SK-N-MC (cell line): ENCODE measurements around the gene MTA1.

Source experiments
- DNase-seq: peaks from one replicate; pipeline ENCODE4 v3.0.0-alpha.2; 2011; ENCODE audit warnings: low read depth, low spot score
- H3K27ac ChIP-seq: fragments of 200-600 bp; sonication (generic); 2 replicates; pipeline ENCODE4 v1.5.1; 2016; ENCODE audit warnings: mixed run types
- H3K36me3 ChIP-seq: fragments of 200-600 bp; sonication (generic); 2 replicates; pipeline ENCODE4 v1.6.1; 2017; ENCODE audit warnings: antibody characterized with exemption, low read length, mixed read lengths; ENCODE audit not compliant: insufficient read depth
- H3K4me3 ChIP-seq: fragments of 200-600 bp; sonication (generic); 2 replicates; pipeline ENCODE4 v1.5.1; 2016
- H3K9ac ChIP-seq: fragments of 200-600 bp; sonication (generic); 2 replicates; pipeline ENCODE4 v1.8.0; 2017; ENCODE audit warnings: mixed run types, mixed read lengths; ENCODE audit not compliant: insufficient read length
- H3K9me3 ChIP-seq: fragments of 200-600 bp; sonication (generic); 2 replicates; pipeline ENCODE4 v1.6.1; 2017; ENCODE audit warnings: low read depth, mild to moderate bottlenecking, antibody characterized with exemption, low read length, moderate library complexity, mixed read lengths
- EZH2 ChIP-seq: fragments of 200-600 bp; sonication (generic); IDR thresholded peaks from one replicate; pipeline ENCODE4 v1.6.1; 2017; ENCODE audit warnings: antibody characterized with exemption
- FOXP2 ChIP-seq: optimal IDR thresholded peaks from 2 replicates; pipeline ENCODE3; 2011; ENCODE audit warnings: mild to moderate bottlenecking, moderate library complexity; ENCODE audit not compliant: insufficient read depth; ENCODE audit errors: extremely low read length, control extremely low read depth
- POLR2AphosphoS5 ChIP-seq: IDR thresholded peaks from 2 replicates; pipeline ENCODE4 v1.6.1; 2012; ENCODE audit warnings: mild to moderate bottlenecking, low read depth, low read length, borderline replicate concordance

Gene MTA1

DNA sequence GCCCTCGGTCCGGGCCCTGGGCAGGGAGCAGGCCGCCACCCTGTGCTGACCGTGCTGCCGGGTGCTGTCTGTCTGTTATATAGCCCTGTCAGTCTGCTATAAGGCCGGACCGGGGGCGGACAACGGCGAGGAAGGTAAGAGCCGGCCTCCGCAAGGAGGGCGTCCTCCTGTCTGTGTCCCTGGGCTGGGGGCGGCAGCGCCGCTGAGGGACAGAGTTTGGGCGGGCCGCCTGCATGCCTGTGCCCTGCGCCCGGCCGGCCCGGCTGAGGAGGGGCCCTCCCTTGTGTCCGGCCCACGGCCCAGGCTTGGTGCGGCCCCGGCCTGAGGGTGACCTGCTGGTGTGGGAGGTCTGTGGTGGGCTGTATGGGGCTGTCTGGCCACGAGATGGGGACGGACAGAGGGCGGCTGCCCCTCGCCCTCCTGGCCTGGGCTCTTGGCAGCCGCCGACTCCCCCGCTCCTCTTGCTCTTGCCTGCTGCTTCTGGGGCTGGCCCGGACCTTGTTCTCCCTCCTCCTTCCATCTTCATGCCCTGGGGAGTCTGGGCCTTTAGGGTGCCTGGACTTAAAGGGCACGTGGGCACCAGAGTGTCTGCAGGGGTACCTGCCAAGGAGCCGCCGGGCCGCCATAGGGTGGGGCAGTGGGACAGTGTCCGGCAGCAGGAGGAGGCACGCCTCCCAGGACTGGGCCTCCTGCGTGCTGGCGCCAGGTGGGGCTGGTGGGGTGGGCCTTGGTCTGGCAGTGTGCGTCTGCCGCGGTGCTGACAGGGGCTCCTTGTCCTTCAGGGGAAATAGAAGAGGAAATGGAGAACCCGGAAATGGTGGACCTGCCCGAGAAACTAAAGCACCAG, 29.9 kb downstream of the MTA1 start:
- no peak overlapping the region for H3K4me3 ChIP-seq
- H3K27ac ChIP-seq, result no peak overlapping the region
- no peaks in the 10 kb centered on the region for H3K9me3 ChIP-seq
- DNase-seq, result no peak
- H3K9ac ChIP-seq, result no peak overlapping the region
- no peak for TF ChIP-seq POLR2AphosphoS5
- TF ChIP-seq EZH2, result no peak
- no peak for TF ChIP-seq FOXP2
- peaks cover 36% of the 10 kb centered on the region; the same call in 1 of the 2 replicates for H3K36me3 ChIP-seq

DNA sequence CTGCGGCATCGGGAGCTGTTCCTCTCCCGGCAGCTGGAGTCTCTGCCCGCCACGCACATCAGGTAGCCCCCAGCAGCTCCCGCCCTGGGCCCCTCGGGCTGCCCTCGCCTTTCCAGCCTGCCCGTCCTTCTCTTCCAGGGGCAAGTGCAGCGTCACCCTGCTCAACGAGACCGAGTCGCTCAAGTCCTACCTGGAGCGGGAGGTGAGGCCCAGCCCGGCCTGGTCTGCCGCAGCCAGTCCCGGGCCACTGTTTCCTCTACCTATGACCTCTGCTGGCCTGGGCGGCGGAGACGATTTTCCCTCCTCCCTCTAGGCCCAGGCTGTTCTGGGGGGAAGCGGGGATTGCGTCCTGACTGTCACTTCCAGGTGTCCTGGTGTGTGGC, 30.5 kb downstream of the MTA1 start:
- DNase-seq, result no peak
- Histone ChIP-seq H3K27ac (no peak overlapping the region), H3K36me3 (peaks cover 39% of the 10 kb centered on the region; the same call in 1 of the 2 replicates), H3K9me3 (no peaks in the 10 kb centered on the region), H3K9ac (no peak overlapping the region), H3K4me3 (no peak overlapping the region)
- TF ChIP-seq EZH2, result no peak
- no peak for TF ChIP-seq FOXP2
- TF ChIP-seq POLR2AphosphoS5, result no peak

DNA sequence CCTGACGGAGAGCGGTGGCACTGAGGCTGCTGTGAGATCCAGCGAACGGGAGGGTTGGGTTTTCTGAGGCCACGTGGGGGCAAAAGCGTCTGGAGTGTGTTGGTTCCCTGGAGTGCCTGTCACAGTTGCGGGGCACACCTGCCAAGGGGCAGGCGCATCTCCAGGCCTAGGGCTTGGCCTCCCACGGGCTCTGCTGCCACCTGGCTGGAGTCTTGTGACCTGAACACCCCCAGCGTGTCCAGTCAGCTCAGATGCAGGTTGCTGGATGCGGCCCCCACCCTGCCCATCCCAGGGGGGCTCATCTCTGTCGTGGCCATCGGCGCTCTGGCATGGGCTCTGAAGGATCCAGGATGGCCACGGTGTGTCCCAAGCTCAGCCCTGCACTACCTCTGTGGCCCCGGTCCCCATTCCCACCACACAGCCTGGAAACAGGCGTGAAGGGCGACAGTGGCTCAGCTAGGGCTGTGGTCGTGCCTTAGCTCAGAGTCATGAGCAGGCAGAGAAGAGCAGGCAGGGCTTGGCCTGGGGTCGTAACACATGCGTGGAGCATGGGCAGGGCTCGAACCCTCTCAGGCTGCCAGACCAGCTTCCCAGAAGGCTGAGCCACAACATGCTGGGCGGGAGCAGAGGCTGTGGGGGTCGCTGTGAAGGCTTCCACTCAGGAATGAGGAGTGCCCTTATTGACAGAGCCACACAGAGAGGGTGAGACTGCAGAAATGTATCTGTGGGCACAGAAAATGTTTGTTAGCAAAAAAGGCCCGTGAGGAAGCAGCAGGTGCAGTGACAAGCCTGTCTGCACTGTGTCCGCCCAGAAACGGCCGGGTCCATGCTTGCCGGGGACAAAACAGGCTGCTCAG, 31.5 kb downstream of the MTA1 start:
- no peaks in the 10 kb centered on the region for H3K9me3 ChIP-seq
- H3K4me3 ChIP-seq, result no peak overlapping the region
- no peak overlapping the region for H3K9ac ChIP-seq
- no peak for DNase-seq
- peaks cover 46% of the 10 kb centered on the region; the same call in 1 of the 2 replicates for H3K36me3 ChIP-seq
- no peak for TF ChIP-seq POLR2AphosphoS5
- TF ChIP-seq EZH2, result no peak
- TF ChIP-seq FOXP2, result no peak
- no peak overlapping the region for H3K27ac ChIP-seq

DNA sequence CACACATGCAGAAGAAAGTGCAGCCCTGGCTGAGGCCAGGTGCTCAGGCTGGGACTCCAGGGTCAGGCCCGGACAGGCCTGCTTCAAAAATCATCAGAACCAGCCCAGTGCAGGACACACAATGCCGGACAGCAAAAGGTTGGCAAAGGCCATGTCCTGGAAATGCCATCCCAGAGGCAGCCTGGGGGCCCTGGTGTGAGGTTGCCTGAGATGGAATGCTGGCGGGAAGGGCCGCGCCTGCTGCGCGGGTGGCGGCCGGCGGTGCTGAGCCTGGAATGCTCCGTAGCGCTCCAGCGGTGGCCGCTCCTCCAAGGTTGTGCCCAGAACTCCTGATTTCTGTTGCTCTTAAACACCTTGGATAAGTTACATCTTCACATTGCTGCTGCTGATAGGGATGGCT, 33.3 kb downstream of the MTA1 start:
- Histone ChIP-seq H3K36me3 (peaks cover 59% of the 10 kb centered on the region; the same call in 1 of the 2 replicates), H3K27ac (no peak overlapping the region), H3K9me3 (no peaks in the 10 kb centered on the region), H3K4me3 (no peak overlapping the region), H3K9ac (no peak overlapping the region)
- TF ChIP-seq EZH2 (no peak), POLR2AphosphoS5 (no peak), FOXP2 (no peak)
- no peak for DNase-seq

DNA sequence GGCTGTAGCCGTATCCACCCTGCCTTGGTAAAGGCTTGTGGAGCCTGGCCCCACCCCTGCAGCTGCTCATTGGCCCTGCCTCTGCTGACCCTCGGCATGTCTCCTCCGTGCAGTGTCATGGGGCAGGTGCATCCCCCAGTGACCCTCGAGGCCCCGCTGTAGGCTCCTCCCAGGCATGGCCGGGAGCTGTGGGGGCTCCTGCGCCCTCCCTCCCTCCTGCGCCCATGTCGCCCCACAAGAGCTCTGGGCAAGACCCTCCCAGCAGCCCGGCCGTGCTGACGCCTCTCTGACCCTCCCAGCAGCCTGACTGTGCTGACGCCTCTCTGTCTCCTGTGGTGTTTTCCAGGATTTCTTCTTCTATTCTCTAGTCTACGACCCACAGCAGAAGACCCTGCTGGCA, 34.2 kb downstream of the MTA1 start:
- peaks cover 59% of the 10 kb centered on the region; the same call in 1 of the 2 replicates for H3K36me3 ChIP-seq

DNA sequence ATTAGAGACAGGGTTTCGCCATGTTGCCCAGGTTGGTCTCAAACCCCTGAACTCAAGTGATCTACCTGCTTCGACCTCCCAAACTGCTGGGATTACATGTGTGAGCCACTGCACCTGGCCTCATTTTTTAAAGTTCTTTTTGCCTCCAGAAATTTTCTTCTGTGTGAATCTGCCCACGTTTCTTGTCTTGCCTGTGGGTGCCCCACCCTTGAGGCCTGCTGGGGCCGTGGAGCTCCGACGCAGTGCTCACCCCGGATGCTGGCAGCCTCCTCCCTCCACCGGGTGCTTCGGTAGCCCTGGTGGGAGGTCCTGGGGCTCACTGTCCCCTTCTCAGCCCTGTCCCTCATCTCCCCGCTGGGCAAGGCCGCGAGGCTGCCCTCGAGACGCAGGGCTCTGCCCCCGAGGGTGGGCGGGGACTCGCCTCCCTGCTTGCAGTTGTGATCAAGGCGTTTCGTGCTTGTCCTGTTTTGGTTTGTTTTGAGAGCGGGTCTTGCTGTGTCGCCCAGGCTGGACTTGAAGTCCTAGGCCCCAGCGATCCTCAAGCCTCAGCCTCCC, 35.5 kb downstream of the MTA1 start:
- Histone ChIP-seq H3K9me3 (no peaks in the 10 kb centered on the region), H3K4me3 (no peak overlapping the region), H3K9ac (no peak overlapping the region), H3K36me3 (peaks cover 48% of the 10 kb centered on the region; the same call in 1 of the 2 replicates), H3K27ac (no peak overlapping the region)
- no peak for DNase-seq
- TF ChIP-seq FOXP2 (no peak), POLR2AphosphoS5 (no peak), EZH2 (no peak)

More for the DNA sequence above, 34.2 kb downstream of the MTA1 start:
- Histone ChIP-seq H3K4me3 (no peak overlapping the region), H3K9me3 (no peaks in the 10 kb centered on the region), H3K27ac (no peak overlapping the region), H3K9ac (no peak overlapping the region)
- no peak for DNase-seq
- TF ChIP-seq POLR2AphosphoS5 (no peak), FOXP2 (no peak), EZH2 (no peak)

DNA sequence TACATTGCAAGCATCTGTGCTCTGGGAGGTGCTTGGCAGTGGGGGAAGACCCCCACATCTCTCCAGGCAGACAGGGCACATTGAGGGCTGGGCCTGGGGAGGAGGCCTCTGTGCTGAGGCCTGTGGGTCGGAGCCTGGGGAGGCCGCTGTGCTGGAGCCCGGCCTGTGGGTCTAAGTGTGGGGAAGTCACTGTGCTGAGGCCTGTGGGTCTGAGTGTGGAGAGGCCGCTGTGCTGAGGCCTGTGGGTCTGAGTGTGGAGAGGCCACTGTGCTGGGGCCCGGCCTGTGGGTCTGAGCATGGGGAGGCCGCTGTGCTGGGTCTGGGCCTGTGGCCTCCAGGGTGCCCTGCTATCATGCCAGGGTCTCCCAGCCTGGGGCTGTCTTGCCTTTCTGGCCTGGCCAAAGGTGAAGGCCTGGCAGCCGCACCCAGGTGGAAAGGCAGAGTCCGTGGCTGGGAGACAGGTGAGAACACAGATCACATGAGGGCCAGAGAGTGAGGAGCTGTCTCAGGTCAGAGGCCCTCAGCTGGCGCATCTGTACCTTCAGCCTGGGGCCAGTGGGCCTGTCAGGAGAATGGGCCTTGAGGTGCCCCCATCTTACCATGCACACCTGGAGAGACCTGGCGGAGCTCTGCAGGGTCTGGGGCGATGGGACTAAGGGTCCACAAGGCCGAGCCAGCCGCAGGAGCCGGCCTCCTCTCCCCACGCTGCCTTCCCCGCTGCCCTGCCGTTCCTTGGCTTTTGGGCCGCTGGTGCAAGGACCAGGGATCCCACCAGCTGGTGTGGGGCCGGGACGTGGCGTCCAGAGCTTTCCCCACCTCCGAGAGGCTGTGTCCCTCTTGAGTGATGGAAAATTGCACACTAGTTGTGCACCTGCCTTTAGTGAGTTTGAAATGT, 36.4 kb downstream of the MTA1 start:
- Histone ChIP-seq H3K27ac (no peak overlapping the region), H3K4me3 (no peak overlapping the region), H3K36me3 (peaks cover 48% of the 10 kb centered on the region; the same call in 1 of the 2 replicates), H3K9ac (no peak overlapping the region), H3K9me3 (no peaks in the 10 kb centered on the region)
- no peak for TF ChIP-seq FOXP2
- no peak for TF ChIP-seq POLR2AphosphoS5
- TF ChIP-seq EZH2, result no peak
- DNase-seq, result no peak
